ENCODE measurements around the gene ZNF2. TPM values are rescaled to one million over a fixed set of nuclear protein-coding genes. Genes with fewer than 3 reads are reported as not detected.

Gene ZNF2
- total and polyA plus RNA-seq, 2 donors (not counting 1 experiment from before 2014, with no cell fraction given) = 2.9 to 7.2 TPM

- Mint-ChIP-seq H3K9me3 (ENCODE audit: insufficient read depth) (no peaks in the 10 kb centered on the region), H3K4me3 (peak overlapping the region; percentile 95), H3K4me1 (peaks cover 41% of the 10 kb centered on the region), H3K27ac (peak overlapping the region; percentile 95), H3K27me3 (no peaks in the 10 kb centered on the region)
- Histone ChIP-seq H3K36me3 (replicated peaks in 1 of 2; ENCODE audit: control extremely low read depth in 1 of 2, control insufficient read depth in 1 of 2, extremely low read depth in 1 of 2, insufficient read depth in 2 of 2, low read length in 1 of 2) (no peaks in the 10 kb centered on the region), H3K4me1 (ENCODE audit: control insufficient read depth in 2 of 2, insufficient read depth in 2 of 2, low read length in 2 of 2) (peaks cover 22 to 29% of the 10 kb centered on the region in 2 donors), H3K4me2 (replicated peaks; ENCODE audit: low read depth, low read length, poor library complexity, severe bottlenecking) (peak overlapping the region; percentile 90), H3K4me3 (ENCODE audit: control extremely low read depth in 1 of 5, extremely low read depth in 1 of 5, insufficient read depth in 1 of 5, low read depth in 2 of 5, low read length in 4 of 5) (peak overlapping the region; percentile 30 to 98 (median 93)), H4K20me1 (ENCODE audit: control insufficient read depth, insufficient read depth, low read length, poor library complexity, severe bottlenecking) (peaks cover 9% of the 10 kb centered on the region), H3K9ac (ENCODE audit: low read length) (peak overlapping the region; percentile 87), H3K27me3 (replicated peaks in 1 of 4; ENCODE audit: control extremely low read depth in 1 of 4, control insufficient read depth in 3 of 4, insufficient read depth in 4 of 4, low read length in 3 of 4) (peaks cover 0 to 4% (median 0%) of the 10 kb centered on the region in 4 experiments), H2AFZ (ENCODE audit: insufficient read depth, low read depth, low read length, poor library complexity, severe bottlenecking) (peak overlapping the region; percentile 97), H3K9me3 (ENCODE audit: control extremely low read depth in 1 of 3, control insufficient read depth in 2 of 3, insufficient read depth in 1 of 3, low read length in 2 of 3) (no peaks in the 10 kb centered on the region), H3K79me2 (ENCODE audit: control insufficient read depth, insufficient read depth, low read length) (peaks cover 32% of the 10 kb centered on the region), H3K27ac (ENCODE audit: low read length in 2 of 2) (peak overlapping the region; percentile 53 to 94)
- CTCF ChIA-PET = interaction anchor here (0.6 to 3.6 kb wide), 5 partner anchors 33 to 99 kb away, joined by 3 to 16 read pairs (median 5); partner anchors contain the start of genes ZNF2 and ZNF514
- intact Hi-C loops (cut with micrococcal nuclease) = loop anchor here (1.0 kb wide), 3 partner anchors 37 to 85 kb away; partner anchors contain the start of genes ZNF2, ZNF514 and ZNF892
- POLR2A ChIA-PET = interaction anchor here (2.9 kb wide), 1 partner anchor 37 kb away, joined by 16 read pairs; the partner anchor contains the start of gene ZNF514
- TF ChIP-seq EZH2 (IDR thresholded peaks at IDR 0.05; ENCODE audit: borderline replicate concordance, insufficient read depth, low read depth, low read length, poor library complexity, severe bottlenecking) (no peak), CTCF (IDR thresholded peaks at IDR 0.05) (no peak)
- DNase-seq (no peak), ATAC-seq (ENCODE audit: low read depth) (no peak)
- 0% methylated on average over 3 of the region's 5 CpGs for WGBS (ENCODE audit: insufficient coverage)
Measured at GRCh38 chr2:95122197-95122551, 43.4 kb upstream of the ZNF2 start.

DNA sequence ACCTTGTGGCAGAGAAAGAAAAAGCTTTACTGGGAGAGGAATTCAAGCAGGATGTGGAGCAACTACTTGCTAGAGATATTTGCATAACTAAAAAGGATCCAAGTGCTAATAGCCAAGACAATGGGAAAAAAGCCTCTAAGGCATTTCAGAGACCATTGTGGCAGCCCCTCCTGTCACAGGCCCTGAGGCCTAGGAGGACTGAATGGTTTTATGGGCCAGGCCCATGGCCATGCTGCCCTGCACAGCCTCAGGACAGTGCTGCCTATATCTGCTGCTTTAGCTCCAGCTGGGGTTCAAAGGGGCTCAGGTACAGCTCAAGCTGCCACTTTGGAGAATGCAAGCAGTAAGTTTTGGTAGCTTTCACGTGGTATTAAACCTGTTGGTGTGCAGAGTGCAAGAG lies 26.9 kb upstream of the ZNF2 start:
- Mint-ChIP-seq H3K9me3 (ENCODE audit: insufficient read depth) (peaks cover 20% of the 10 kb centered on the region), H3K27me3 (no peaks in the 10 kb centered on the region), H3K4me1 (no peaks in the 10 kb centered on the region), H3K4me3 (no peak overlapping the region), H3K27ac (no peak overlapping the region)
- no peak overlapping the region for H3K27ac ChIP-seq (ENCODE audit: low read length in 2 of 2)
- H3K9ac ChIP-seq (ENCODE audit: low read length) = no peak overlapping the region
- CTCF ChIA-PET = no interaction called here
- no peak overlapping the region for H3K4me3 ChIP-seq (ENCODE audit: control extremely low read depth in 1 of 5, extremely low read depth in 1 of 5, insufficient read depth in 1 of 5, low read depth in 2 of 5, low read length in 4 of 5)
- no peak overlapping the region for H2AFZ ChIP-seq (ENCODE audit: insufficient read depth, low read depth, low read length, poor library complexity, severe bottlenecking)
- POLR2A ChIA-PET = no interaction called here
- no peaks in the 10 kb centered on the region for H3K27me3 ChIP-seq (replicated peaks in 1 of 4; ENCODE audit: control extremely low read depth in 1 of 4, control insufficient read depth in 3 of 4, insufficient read depth in 4 of 4, low read length in 3 of 4)
- H4K20me1 ChIP-seq (ENCODE audit: control insufficient read depth, insufficient read depth, low read length, poor library complexity, severe bottlenecking) = no peaks in the 10 kb centered on the region
- no peaks in the 10 kb centered on the region for H3K36me3 ChIP-seq (replicated peaks in 1 of 2; ENCODE audit: control extremely low read depth in 1 of 2, control insufficient read depth in 1 of 2, extremely low read depth in 1 of 2, insufficient read depth in 2 of 2, low read length in 1 of 2)
- ATAC-seq (ENCODE audit: low read depth) (no peak), DNase-seq (no peak)
- 58% methylated on average over 1 of the region's 1 CpG for WGBS (ENCODE audit: insufficient coverage)
- no peak overlapping the region for H3K4me2 ChIP-seq (replicated peaks; ENCODE audit: low read depth, low read length, poor library complexity, severe bottlenecking)
- H3K4me1 ChIP-seq (ENCODE audit: control insufficient read depth in 2 of 2, insufficient read depth in 2 of 2, low read length in 2 of 2) = no peaks in the 10 kb centered on the region
- intact Hi-C loops (cut with micrococcal nuclease) = no loop called here
- H3K9me3 ChIP-seq (ENCODE audit: control extremely low read depth in 1 of 3, control insufficient read depth in 2 of 3, insufficient read depth in 1 of 3, low read length in 2 of 3) = peaks cover 5 to 42% (median 24%) of the 10 kb centered on the region in 3 donors
- no peaks in the 10 kb centered on the region for H3K79me2 ChIP-seq (ENCODE audit: control insufficient read depth, insufficient read depth, low read length)
- TF ChIP-seq CTCF (IDR thresholded peaks at IDR 0.05) = no peak
- TF ChIP-seq EZH2 (IDR thresholded peaks at IDR 0.05; ENCODE audit: borderline replicate concordance, insufficient read depth, low read depth, low read length, poor library complexity, severe bottlenecking) = no peak

All from B cell (primary cell).